SK-N-SH treated with all-trans-retinoic acid at 6 μM for 48 hours (cell line): ENCODE measurements around the gene CNPY1.

ENCODE experiments used
- ATAC-seq: fragments of 200-7000 bp; cut with Tn5 transposase; 3 replicates; pipeline ENCODE4 v1.9.1; 2020; ENCODE audit warnings: mild to moderate bottlenecking, moderate library complexity
- ARNTL ChIP-seq: fragments of 450-650 bp; formaldehyde crosslinking; IDR thresholded peaks from 2 replicates; pipeline ENCODE4 v1.5.0; 2020; ENCODE audit warnings: low read depth, mild to moderate bottlenecking, moderate library complexity, borderline replicate concordance
- BACH2 ChIP-seq: fragments of 250-450 bp; sonication (Bioruptor Pico); IDR thresholded peaks from 2 replicates; pipeline ENCODE4 v1.9.0; 2021; ENCODE audit warnings: mild to moderate bottlenecking, borderline replicate concordance
- CREB5 ChIP-seq: fragments of 250-450 bp; sonication (Bioruptor Pico); IDR thresholded peaks from 2 replicates; pipeline ENCODE4 v1.5.1; 2020; ENCODE audit warnings: low read depth, mild to moderate bottlenecking, moderate library complexity
- CSDC2 ChIP-seq: fragments of 250-450 bp; sonication (Bioruptor Pico); IDR thresholded peaks from 2 replicates; pipeline ENCODE4 v1.5.0; 2020; ENCODE audit warnings: mild to moderate bottlenecking, moderate library complexity
- CSRNP3 ChIP-seq: fragments of 250-450 bp; sonication (Bioruptor Pico); IDR thresholded peaks from 2 replicates; pipeline ENCODE4 v1.5.1; 2021; ENCODE audit warnings: mild to moderate bottlenecking, moderate library complexity
- ESRRG ChIP-seq: fragments of 250-450 bp; sonication (Bioruptor Pico); IDR thresholded peaks from 2 replicates; pipeline ENCODE4 v1.6.1; 2021; ENCODE audit warnings: mild to moderate bottlenecking
- GLIS3 ChIP-seq: fragments of 250-450 bp; sonication (Bioruptor Pico); IDR thresholded peaks from 2 replicates; pipeline ENCODE4 v1.5.0; 2020; ENCODE audit warnings: mild to moderate bottlenecking, moderate library complexity
- ISL1 ChIP-seq: fragments of 250-450 bp; sonication (Bioruptor Pico); IDR thresholded peaks from 2 replicates; pipeline ENCODE4 v2.1.2; 2022; ENCODE audit warnings: mild to moderate bottlenecking, moderate library complexity
- OSR1 ChIP-seq: fragments of 250-450 bp; sonication (Bioruptor Pico); IDR thresholded peaks from 2 replicates; pipeline ENCODE4 v1.8.0; 2022; ENCODE audit warnings: moderate library complexity, mild to moderate bottlenecking, inconsistent platforms
- POU6F1 ChIP-seq: fragments of 250-450 bp; sonication (Bioruptor Pico); IDR thresholded peaks from 2 replicates; pipeline ENCODE4 v1.8.0; 2021; ENCODE audit warnings: low read depth, mild to moderate bottlenecking, moderate library complexity, borderline replicate concordance
- PPARA ChIP-seq: fragments of 250-450 bp; sonication (Bioruptor Pico); IDR thresholded peaks from 2 replicates; pipeline ENCODE4 v1.5.0; 2020; ENCODE audit warnings: mild to moderate bottlenecking, borderline replicate concordance
- RARB ChIP-seq: fragments of 250-450 bp; sonication (Bioruptor Pico); IDR thresholded peaks from 2 replicates; pipeline ENCODE4 v1.8.0; 2021; ENCODE audit warnings: mild to moderate bottlenecking, moderate library complexity
- TCF4 ChIP-seq: fragments of 250-450 bp; sonication (Bioruptor Pico); IDR thresholded peaks from 2 replicates; pipeline ENCODE4 v1.8.0; 2021; ENCODE audit warnings: mild to moderate bottlenecking, moderate library complexity, borderline replicate concordance
- TOX ChIP-seq: fragments of 250-450 bp; sonication (Bioruptor Pico); IDR thresholded peaks from 2 replicates; pipeline ENCODE4 v1.8.0; 2021; ENCODE audit warnings: mild to moderate bottlenecking, moderate library complexity, borderline replicate concordance
- ZC3H10 ChIP-seq: fragments of 250-450 bp; sonication (Bioruptor Pico); IDR thresholded peaks from 2 replicates; pipeline ENCODE4 v1.5.1; 2021; ENCODE audit warnings: mild to moderate bottlenecking, moderate library complexity
- ZFP3 ChIP-seq: fragments of 250-450 bp; sonication (Bioruptor Pico); IDR thresholded peaks from 2 replicates; pipeline ENCODE4 v1.5.0; 2020; ENCODE audit warnings: mild to moderate bottlenecking, moderate library complexity
- ZFP30 ChIP-seq: fragments of 450-650 bp; formaldehyde crosslinking; IDR thresholded peaks from 2 replicates; pipeline ENCODE4 v1.5.0; 2022; ENCODE audit warnings: mild to moderate bottlenecking, moderate library complexity
- ZNF565 ChIP-seq: fragments of 450-650 bp; formaldehyde crosslinking; conservative IDR thresholded peaks from 2 replicates; pipeline ENCODE4 v1.5.0; 2020; ENCODE audit warnings: low read depth, mild to moderate bottlenecking, moderate library complexity
- ZNF8 ChIP-seq: fragments of 450-650 bp; formaldehyde crosslinking; IDR thresholded peaks from 2 replicates; pipeline ENCODE4 v1.5.0; 2020; ENCODE audit warnings: mild to moderate bottlenecking, moderate library complexity

CNPY1 gene

GRCh38 chr7:155455132-155455693 is 91.1 kb downstream of the CNPY1 start (continued):
- TF ChIP-seq POU6F1 (CRISPR knock-in tag), result no peak
- no peak for TF ChIP-seq ZC3H10 (CRISPR knock-in tag)
- TF ChIP-seq, all 23 proteins: peak for 0

- no peak for ATAC-seq
- TF ChIP-seq ARNTL (no peak), ZFP3 (CRISPR knock-in tag) (no peak), CSRNP3 (no peak), ZNF8 (CRISPR knock-in tag) (no peak), RARB (CRISPR knock-in tag) (no peak), GLIS3 (CRISPR knock-in tag) (no peak), ZFP30 (CRISPR knock-in tag) (no peak), TOX (CRISPR knock-in tag) (no peak), CREB5 (CRISPR knock-in tag) (no peak), BACH2 (CRISPR knock-in tag) (no peak), OSR1 (no peak), TCF4 (CRISPR knock-in tag) (no peak)
- TF ChIP-seq, all 23 proteins: peak for 0
Observed at GRCh38 chr7:155454183-155455112, 91.9 kb downstream of the CNPY1 start.

GRCh38 chr7:155453296-155454182 is 92.8 kb downstream of the CNPY1 start:
- no peak for ATAC-seq
- TF ChIP-seq ISL1 (no peak), BACH2 (CRISPR knock-in tag) (no peak)

GRCh38 chr7:155452505-155453295 is 93.7 kb downstream of the CNPY1 start:
- no peak for ATAC-seq
- TF ChIP-seq ESRRG (CRISPR knock-in tag) (no peak), CSRNP3 (no peak), ISL1 (no peak), CREB5 (CRISPR knock-in tag) (no peak), ZFP3 (CRISPR knock-in tag) (no peak), TOX (CRISPR knock-in tag) (no peak), OSR1 (no peak), POU6F1 (CRISPR knock-in tag) (no peak), PPARA (CRISPR knock-in tag) (no peak), BACH2 (CRISPR knock-in tag) (no peak), ARNTL (no peak), CSDC2 (CRISPR knock-in tag) (no peak), ZNF565 (CRISPR knock-in tag) (no peak), GLIS3 (CRISPR knock-in tag) (no peak)
